SH-SY5Y (cell line): ENCODE results near the gene FOXA3.

Source experiments
- GATA2 ChIP-seq: IDR thresholded peaks from 2 replicates; pipeline ENCODE4 v1.6.1; 2011; ENCODE audit warnings: mild to moderate bottlenecking, low read depth, low read length
- GATA3 ChIP-seq: IDR thresholded peaks from 2 replicates; pipeline ENCODE4 v1.6.1; 2011; ENCODE audit warnings: low read depth, mild to moderate bottlenecking, low read length, moderate library complexity

DNA sequence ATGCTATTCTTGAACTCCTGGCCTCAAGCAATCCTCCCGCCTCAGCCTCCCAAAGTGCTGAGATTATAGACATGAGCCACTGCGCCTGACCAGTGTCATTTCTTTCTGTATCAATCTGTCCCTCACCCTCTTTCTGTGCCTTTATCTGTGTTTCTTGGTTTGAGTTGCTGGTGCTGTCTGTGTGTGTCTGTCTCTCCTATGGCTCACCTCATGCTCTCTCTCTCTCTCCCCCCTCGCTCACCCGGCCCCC lies 12.0 kb downstream of the FOXA3 start:
- TF ChIP-seq GATA3: no peak
- TF ChIP-seq GATA2: no peak
